ENCODE data around the gene LRCH3. TPM values are rescaled to one million over a fixed set of nuclear protein-coding genes. Genes with fewer than 3 reads are reported as not detected.
"Not testable (repeated sequence)": the region's sequence is repeated elsewhere in the genome, so short reads cannot be mapped to it uniquely, and the experiment has no call there.

The LRCH3 gene
- total RNA-seq, 1 experiment from 2014 or later = 63.6 TPM

GRCh38 chr3:197907196-197907595 lies 116.1 kb downstream of the LRCH3 start:
- H3K4me1 Mint-ChIP-seq = peaks cover 8% of the 10 kb centered on the region
- H3K27me3 Mint-ChIP-seq (ENCODE audit: low read depth) = no peaks in the 10 kb centered on the region
- H3K27ac Mint-ChIP-seq = no peak overlapping the region
- POLR2A ChIA-PET = no interaction called here
- no peak overlapping the region for H3K4me3 Mint-ChIP-seq
- no peaks in the 10 kb centered on the region for H3K36me3 Mint-ChIP-seq
- ATAC-seq (no peak), DNase-seq (ENCODE audit: low spot score) (no peak)
- H3K9me3 Mint-ChIP-seq = peaks cover 9% of the 10 kb centered on the region
- TF ChIP-seq MXD4 (CRISPR knock-in tag; IDR thresholded peaks at IDR 0.05; ENCODE audit: borderline replicate concordance) (no peak), ZNF121 (CRISPR knock-in tag; IDR thresholded peaks at IDR 0.05) (no peak), GABPB1 (CRISPR knock-in tag; IDR thresholded peaks at IDR 0.05) (no peak), TEAD4 (CRISPR knock-in tag; IDR thresholded peaks at IDR 0.05) (no peak), GRHL2 (CRISPR knock-in tag; IDR thresholded peaks at IDR 0.05; ENCODE audit: insufficient replicate concordance, severe bottlenecking) (no peak), NFATC4 (CRISPR knock-in tag; IDR thresholded peaks at IDR 0.05) (no peak), CBFB (CRISPR knock-in tag; IDR thresholded peaks at IDR 0.05; ENCODE audit: low read depth) (no peak), TP53 (CRISPR knock-in tag; IDR thresholded peaks at IDR 0.05) (no peak), ZNF219 (CRISPR knock-in tag; IDR thresholded peaks at IDR 0.05; ENCODE audit: borderline replicate concordance) (no peak), SMAD3 (CRISPR knock-in tag; IDR thresholded peaks at IDR 0.05; ENCODE audit: borderline replicate concordance) (no peak), ZMAT4 (CRISPR knock-in tag; IDR thresholded peaks at IDR 0.05) (no peak), ZNF232 (CRISPR knock-in tag; IDR thresholded peaks at IDR 0.05) (no peak), AFF4 (CRISPR knock-in tag; IDR thresholded peaks at IDR 0.05; ENCODE audit: borderline replicate concordance) (no peak), ZBTB43 (CRISPR knock-in tag; IDR thresholded peaks at IDR 0.05) (no peak)
- TF ChIP-seq, protein P1, sequence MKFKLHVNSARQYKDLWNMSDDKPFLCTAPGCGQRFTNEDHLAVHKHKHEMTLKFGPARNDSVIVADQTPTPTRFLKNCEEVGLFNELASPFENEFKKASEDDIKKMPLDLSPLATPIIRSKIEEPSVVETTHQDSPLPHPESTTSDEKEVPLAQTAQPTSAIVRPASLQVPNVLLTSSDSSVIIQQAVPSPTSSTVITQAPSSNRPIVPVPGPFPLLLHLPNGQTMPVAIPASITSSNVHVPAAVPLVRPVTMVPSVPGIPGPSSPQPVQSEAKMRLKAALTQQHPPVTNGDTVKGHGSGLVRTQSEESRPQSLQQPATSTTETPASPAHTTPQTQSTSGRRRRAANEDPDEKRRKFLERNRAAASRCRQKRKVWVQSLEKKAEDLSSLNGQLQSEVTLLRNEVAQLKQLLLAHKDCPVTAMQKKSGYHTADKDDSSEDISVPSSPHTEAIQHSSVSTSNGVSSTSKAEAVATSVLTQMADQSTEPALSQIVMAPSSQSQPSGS (CRISPR knock-in tag; IDR thresholded peaks at IDR 0.05; ENCODE audit: borderline replicate concordance, low read depth) = no peak
- TF ChIP-seq, protein P2, sequence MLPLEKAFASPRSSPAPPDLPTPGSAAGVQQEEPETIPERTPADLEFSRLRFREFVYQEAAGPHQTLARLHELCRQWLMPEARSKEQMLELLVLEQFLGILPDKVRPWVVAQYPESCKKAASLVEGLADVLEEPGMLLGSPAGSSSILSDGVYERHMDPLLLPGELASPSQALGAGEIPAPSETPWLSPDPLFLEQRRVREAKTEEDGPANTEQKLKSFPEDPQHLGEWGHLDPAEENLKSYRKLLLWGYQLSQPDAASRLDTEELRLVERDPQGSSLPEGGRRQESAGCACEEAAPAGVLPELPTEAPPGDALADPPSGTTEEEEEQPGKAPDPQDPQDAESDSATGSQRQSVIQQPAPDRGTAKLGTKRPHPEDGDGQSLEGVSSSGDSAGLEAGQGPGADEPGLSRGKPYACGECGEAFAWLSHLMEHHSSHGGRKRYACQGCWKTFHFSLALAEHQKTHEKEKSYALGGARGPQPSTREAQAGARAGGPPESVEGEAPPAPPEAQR (CRISPR knock-in tag; IDR thresholded peaks at IDR 0.05) = no peak
- TF ChIP-seq, protein P3, sequence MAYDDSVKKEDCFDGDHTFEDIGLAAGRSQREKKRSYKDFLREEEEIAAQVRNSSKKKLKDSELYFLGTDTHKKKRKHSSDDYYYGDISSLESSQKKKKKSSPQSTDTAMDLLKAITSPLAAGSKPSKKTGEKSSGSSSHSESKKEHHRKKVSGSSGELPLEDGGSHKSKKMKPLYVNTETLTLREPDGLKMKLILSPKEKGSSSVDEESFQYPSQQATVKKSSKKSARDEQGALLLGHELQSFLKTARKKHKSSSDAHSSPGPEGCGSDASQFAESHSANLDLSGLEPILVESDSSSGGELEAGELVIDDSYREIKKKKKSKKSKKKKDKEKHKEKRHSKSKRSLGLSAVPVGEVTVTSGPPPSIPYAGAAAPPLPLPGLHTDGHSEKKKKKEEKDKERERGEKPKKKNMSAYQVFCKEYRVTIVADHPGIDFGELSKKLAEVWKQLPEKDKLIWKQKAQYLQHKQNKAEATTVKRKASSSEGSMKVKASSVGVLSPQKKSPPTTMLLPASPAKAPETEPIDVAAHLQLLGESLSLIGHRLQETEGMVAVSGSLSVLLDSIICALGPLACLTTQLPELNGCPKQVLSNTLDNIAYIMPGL (CRISPR knock-in tag; IDR thresholded peaks at IDR 0.05) = no peak
- TF ChIP-seq, protein P4, sequence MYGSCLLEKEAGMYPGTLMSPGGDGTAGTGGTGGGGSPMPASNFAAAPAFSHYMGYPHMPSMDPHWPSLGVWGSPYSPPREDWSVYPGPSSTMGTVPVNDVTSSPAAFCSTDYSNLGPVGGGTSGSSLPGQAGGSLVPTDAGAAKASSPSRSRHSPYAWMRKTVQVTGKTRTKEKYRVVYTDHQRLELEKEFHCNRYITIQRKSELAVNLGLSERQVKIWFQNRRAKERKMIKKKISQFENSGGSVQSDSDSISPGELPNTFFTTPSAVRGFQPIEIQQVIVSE (CRISPR knock-in tag; IDR thresholded peaks at IDR 0.05; ENCODE audit: borderline replicate concordance) = no peak
- TF ChIP-seq, protein P5, sequence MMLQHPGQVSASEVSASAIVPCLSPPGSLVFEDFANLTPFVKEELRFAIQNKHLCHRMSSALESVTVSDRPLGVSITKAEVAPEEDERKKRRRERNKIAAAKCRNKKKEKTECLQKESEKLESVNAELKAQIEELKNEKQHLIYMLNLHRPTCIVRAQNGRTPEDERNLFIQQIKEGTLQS (CRISPR knock-in tag; conservative IDR thresholded peaks at IDR 0.05) = no peak
- CTCF ChIA-PET = interaction anchor here (2.1 kb wide), 1 partner anchor 173 kb away, joined by 13 read pairs; no protein-coding TSS in a partner anchor

GRCh38 chr3:197908550-197908949 lies 117.5 kb downstream of the LRCH3 start:
- CTCF ChIA-PET = interaction anchor here (1.1 kb wide), 1 partner anchor 172 kb away, joined by 3 read pairs; no protein-coding TSS in a partner anchor
- H3K4me3 Mint-ChIP-seq; ATAC-seq; DNase-seq (ENCODE audit: low spot score); H3K36me3 Mint-ChIP-seq; H3K9me3 Mint-ChIP-seq; H3K27me3 Mint-ChIP-seq (ENCODE audit: low read depth); POLR2A ChIA-PET; H3K27ac Mint-ChIP-seq: not testable (repeated sequence)
- H3K4me1 Mint-ChIP-seq = peaks cover 18% of the 10 kb centered on the region

Measured in WTC11 (cell line).